GM20431 (cell line): ENCODE measurements around the gene CYB5B.

Experiments
- in situ Hi-C: fragments of 300-500 bp; cut with MseI, MboI; formaldehyde crosslinking; loops from one replicate; pipeline ENCODE4 v1.15.0; 2020; ENCODE audit warnings: low sequenced_read_pairs; ENCODE audit not compliant: unreplicated experiment

The CYB5B gene

GRCh38 chr16:69481901-69482341 lies 57.5 kb downstream of the CYB5B start:
- in situ Hi-C loops, result no loop called here

GRCh38 chr16:69482410-69482991 lies 58.1 kb downstream of the CYB5B start:
- in situ Hi-C loops, result no loop called here

- in situ Hi-C loops, result no loop called here
Observed at GRCh38 chr16:69483611-69484010, 59.2 kb downstream of the CYB5B start.

- in situ Hi-C loops, result no loop called here
Observed at GRCh38 chr16:69485361-69485760, 60.9 kb downstream of the CYB5B start.

- in situ Hi-C loops, result no loop called here
Observed at GRCh38 chr16:69485816-69486215, 61.4 kb downstream of the CYB5B start.

GRCh38 chr16:69486272-69486671 lies 61.9 kb downstream of the CYB5B start:
- in situ Hi-C loops, result no loop called here

- in situ Hi-C loops, result no loop called here
Observed at GRCh38 chr16:69486724-69487123, 62.3 kb downstream of the CYB5B start.

GRCh38 chr16:69490707-69491324 lies 66.4 kb downstream of the CYB5B start:
- in situ Hi-C loops, result no loop called here

GRCh38 chr16:69494991-69495392 lies 70.6 kb downstream of the CYB5B start:
- in situ Hi-C loops, result no loop called here

- in situ Hi-C loops, result no loop called here
Observed at GRCh38 chr16:69495821-69496220, 71.4 kb downstream of the CYB5B start.

- in situ Hi-C loops, result no loop called here
Observed at GRCh38 chr16:69496376-69496775, 72.0 kb downstream of the CYB5B start.

GRCh38 chr16:69496896-69497295 lies 72.5 kb downstream of the CYB5B start:
- in situ Hi-C loops, result no loop called here

- in situ Hi-C loops, result no loop called here
Observed at GRCh38 chr16:69497876-69498596, 73.6 kb downstream of the CYB5B start.

GRCh38 chr16:69498926-69499325 lies 74.5 kb downstream of the CYB5B start:
- in situ Hi-C loops, result no loop called here

GRCh38 chr16:69499541-69500230 lies 75.3 kb downstream of the CYB5B start:
- in situ Hi-C loops, result no loop called here

GRCh38 chr16:69500496-69500895 lies 76.1 kb downstream of the CYB5B start:
- in situ Hi-C loops, result no loop called here

- in situ Hi-C loops, result no loop called here
Observed at GRCh38 chr16:69501956-69502745, 77.7 kb downstream of the CYB5B start.

GRCh38 chr16:69503244-69503643 lies 78.8 kb downstream of the CYB5B start:
- in situ Hi-C loops, result no loop called here

GRCh38 chr16:69508033-69508755 lies 83.8 kb downstream of the CYB5B start:
- in situ Hi-C loops, result no loop called here
